PC-9 (cell line): ENCODE data around the gene KPRP. TPM values are rescaled to one million over a fixed set of nuclear protein-coding genes. Genes with fewer than 3 reads are reported as not detected.

Experiments used
- BruUV-seq: library from RNA; stranded (reverse); fragments of 400-500 nt; replicated peaks from 2 replicates; lab custom pipeline; 2021; lab: Mats Ljungman, UMichigan
- CTCF ChIA-PET: fragments of 300-600 bp; sonication (Branson Sonifier 250); formaldehyde crosslinking; loops from one replicate; lab custom pipeline; 2022; ENCODE audit warnings: antibody characterized with exemption; lab: Charles Lee
- POLR2A ChIA-PET: fragments of 300-600 bp; sonication (Branson Sonifier 250); formaldehyde crosslinking; loops from one replicate; lab custom pipeline; 2022; ENCODE audit warnings: antibody characterized with exemption; ENCODE audit not compliant: unreplicated experiment; lab: Charles Lee
- DNase-seq, 2 experiments: peaks; one replicate each; pipeline versions ENCODE4 v3.0.0 to v3.0.0-alpha.2; 2015 to 2022; ENCODE audit warnings: mixed read lengths in 1 of 2
- H2AFZ ChIP-seq: fragments of 200-600 bp; sonication (generic); 2 replicates; pipeline ENCODE4 v1.8.1; 2017; ENCODE audit warnings: antibody characterized with exemption
- H3F3A ChIP-seq: fragments of 200-600 bp; sonication (generic); 2 replicates; pipeline ENCODE4 v1.8.1; 2017; ENCODE audit warnings: antibody characterized with exemption, mild to moderate bottlenecking, low read depth; ENCODE audit not compliant: insufficient read depth
- H3K27ac ChIP-seq: fragments of 200-600 bp; sonication (generic); 2 replicates; pipeline ENCODE4 v1.6.1; 2016; ENCODE audit warnings: mixed run types
- H3K27me3 ChIP-seq: fragments of 200-600 bp; sonication (generic); 2 replicates; pipeline ENCODE4 v1.6.1; 2016; ENCODE audit warnings: low read depth, mixed run types; ENCODE audit not compliant: insufficient read depth
- H3K36me3 ChIP-seq: fragments of 200-600 bp; sonication (generic); 2 replicates; pipeline ENCODE4 v1.6.1; 2016; ENCODE audit warnings: low read depth, mixed run types
- H3K4me1 ChIP-seq: fragments of 200-600 bp; sonication (generic); replicated peaks from 2 replicates; pipeline ENCODE4 v1.6.1; 2016; ENCODE audit warnings: mixed run types; ENCODE audit not compliant: insufficient read depth
- H3K4me2 ChIP-seq: fragments of 200-600 bp; sonication (generic); 2 replicates; pipeline ENCODE4 v1.6.1; 2017; ENCODE audit warnings: mixed run types
- H3K4me3 ChIP-seq: fragments of 200-600 bp; sonication (generic); 2 replicates; pipeline ENCODE4 v1.6.1; 2016; ENCODE audit warnings: mixed run types
- H3K79me2 ChIP-seq: fragments of 200-600 bp; sonication (generic); 2 replicates; pipeline ENCODE4 v1.6.1; 2017; ENCODE audit warnings: low read depth, mixed run types
- H3K9me2 ChIP-seq: fragments of 200-600 bp; sonication (generic); 2 replicates; pipeline ENCODE4 v1.8.1; 2017; ENCODE audit warnings: mild to moderate bottlenecking; ENCODE audit not compliant: insufficient read depth
- H3K9me3 ChIP-seq: fragments of 200-600 bp; sonication (generic); 2 replicates; pipeline ENCODE4 v1.8.1; 2016; ENCODE audit warnings: low read depth; ENCODE audit not compliant: insufficient read depth
- H4K20me1 ChIP-seq: fragments of 200-600 bp; sonication (generic); 2 replicates; pipeline ENCODE4 v1.8.1; 2017; ENCODE audit not compliant: insufficient read depth
- EZH2 ChIP-seq: fragments of 200-600 bp; sonication (generic); IDR thresholded peaks from 2 replicates; pipeline ENCODE4 v1.8.0; 2017; ENCODE audit warnings: antibody characterized with exemption, low read depth
- intact Hi-C: fragments of 100-400 bp; cut with micrococcal nuclease; formaldehyde crosslinking; loops from one replicate; pipeline ENCODE4 v1.10.0; 2022; ENCODE audit not compliant: unreplicated experiment
- total RNA-seq: library from RNA; stranded (reverse); gene quantifications from 2 replicates; pipeline ENCODE4 v1.2.3, GENCODE V29; 2021
- TF ChIP-seq, protein P1 (sequence below): fragments of 200-600 bp; sonication (generic); conservative IDR thresholded peaks from 2 replicates; pipeline ENCODE4 v1.6.1; 2017; ENCODE audit warnings: mixed run types, antibody characterized with exemption, mild to moderate bottlenecking, moderate library complexity

Gene KPRP
- total RNA-seq, 1 experiment from 2014 or later: not detected

DNA sequence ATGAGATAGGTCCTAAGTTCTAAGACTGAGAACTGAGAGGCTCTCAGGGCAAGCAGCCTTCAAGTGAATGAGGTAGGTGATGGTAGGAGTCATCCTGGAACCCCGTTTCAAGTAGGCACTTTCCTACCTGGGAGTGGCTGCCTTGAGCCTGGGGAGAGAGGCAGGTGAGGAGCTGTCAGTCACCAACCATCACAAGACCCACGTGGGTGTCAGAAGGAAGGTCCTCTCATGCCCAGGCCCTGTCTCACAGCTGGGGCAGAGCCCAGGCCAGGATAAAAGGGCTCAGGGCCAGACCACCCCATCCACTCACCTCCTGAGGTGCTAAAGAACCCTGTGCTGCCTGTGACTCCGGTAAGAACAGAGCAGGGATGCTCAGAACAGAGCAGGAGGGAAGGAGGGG is 38.6 kb downstream of the KPRP start, which contains the start of gene LCE1D:
LCE1D (plus strand) TSS at position 301 of the 400 bp plus-strand sequence. CDS start 1,074 bp downstream, outside the sequence.
- TF ChIP-seq, protein P1, sequence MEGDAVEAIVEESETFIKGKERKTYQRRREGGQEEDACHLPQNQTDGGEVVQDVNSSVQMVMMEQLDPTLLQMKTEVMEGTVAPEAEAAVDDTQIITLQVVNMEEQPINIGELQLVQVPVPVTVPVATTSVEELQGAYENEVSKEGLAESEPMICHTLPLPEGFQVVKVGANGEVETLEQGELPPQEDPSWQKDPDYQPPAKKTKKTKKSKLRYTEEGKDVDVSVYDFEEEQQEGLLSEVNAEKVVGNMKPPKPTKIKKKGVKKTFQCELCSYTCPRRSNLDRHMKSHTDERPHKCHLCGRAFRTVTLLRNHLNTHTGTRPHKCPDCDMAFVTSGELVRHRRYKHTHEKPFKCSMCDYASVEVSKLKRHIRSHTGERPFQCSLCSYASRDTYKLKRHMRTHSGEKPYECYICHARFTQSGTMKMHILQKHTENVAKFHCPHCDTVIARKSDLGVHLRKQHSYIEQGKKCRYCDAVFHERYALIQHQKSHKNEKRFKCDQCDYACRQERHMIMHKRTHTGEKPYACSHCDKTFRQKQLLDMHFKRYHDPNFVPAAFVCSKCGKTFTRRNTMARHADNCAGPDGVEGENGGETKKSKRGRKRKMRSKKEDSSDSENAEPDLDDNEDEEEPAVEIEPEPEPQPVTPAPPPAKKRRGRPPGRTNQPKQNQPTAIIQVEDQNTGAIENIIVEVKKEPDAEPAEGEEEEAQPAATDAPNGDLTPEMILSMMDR: no peak
- TF ChIP-seq EZH2: no peak
- peaks cover 40% of the 10 kb centered on the region for H3K27me3 ChIP-seq
- DNase-seq: no peak
- H3K36me3 ChIP-seq: no peaks in the 10 kb centered on the region
- no peak within 1 kb of the TSS for H3K4me2 ChIP-seq
- CTCF ChIA-PET: no interaction called here
- no peaks in the 10 kb centered on the region for H3F3A ChIP-seq
- H3K4me1 ChIP-seq: no peaks in the 10 kb centered on the region
- no peak within 1 kb of the TSS for H3K4me3 ChIP-seq
- POLR2A ChIA-PET: no interaction called here
- no peaks in the 10 kb centered on the region for H3K9me3 ChIP-seq
- no peak within 1 kb of the TSS for H2AFZ ChIP-seq
- no peaks in the 10 kb centered on the region for H4K20me1 ChIP-seq
- intact Hi-C loops: no loop called here
- H3K9me2 ChIP-seq: no peaks in the 10 kb centered on the region
- H3K79me2 ChIP-seq: no peaks in the 10 kb centered on the region
- no peak within 1 kb of the TSS for H3K27ac ChIP-seq
- BruUV-seq: no TSS peak

DNA sequence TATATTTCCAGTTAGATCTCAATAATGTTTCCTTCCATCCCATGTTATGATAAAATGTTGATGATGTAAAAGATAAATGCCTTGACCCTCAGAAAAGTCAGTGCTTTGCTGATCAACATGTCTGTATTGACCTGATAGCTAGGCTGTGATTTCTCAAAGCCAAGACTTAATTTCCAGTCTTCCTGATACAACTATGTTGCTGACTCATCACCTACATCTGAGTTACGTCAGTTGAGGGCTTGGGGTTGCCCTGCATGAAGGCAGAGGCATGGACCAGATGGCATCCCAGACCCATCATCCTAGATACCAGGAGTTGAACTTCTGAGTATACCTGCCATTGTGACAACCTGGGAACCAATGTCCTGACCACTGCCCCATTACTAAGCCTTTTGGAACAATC is 43.5 kb downstream of the KPRP start:
- POLR2A ChIA-PET: no interaction called here
- H2AFZ ChIP-seq: no peak overlapping the region
- CTCF ChIA-PET: no interaction called here

DNA sequence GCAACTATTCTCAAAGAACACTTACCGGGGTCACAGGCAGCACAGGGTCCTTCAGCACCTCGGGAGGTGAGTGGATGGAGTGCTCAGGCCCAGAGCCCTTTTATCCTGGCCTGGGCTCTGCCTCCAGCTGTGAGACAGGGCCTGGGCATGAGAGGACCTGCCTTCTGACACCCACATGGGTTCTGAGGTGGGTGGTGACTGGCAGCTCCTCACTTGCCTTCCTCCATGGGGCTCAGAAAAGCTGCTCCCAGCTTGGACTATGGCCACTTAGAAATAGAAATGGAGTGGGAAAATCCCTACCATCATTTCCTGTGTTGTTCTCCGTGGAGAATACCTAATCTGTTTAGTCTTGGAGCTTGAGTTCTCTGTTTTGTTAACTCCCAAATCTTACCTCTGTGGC is 48.8 kb downstream of the KPRP start, which contains the start of gene LCE1C:
LCE1C (minus strand) TSS at position 76 of the 400 bp plus-strand sequence. CDS start 1,173 bp downstream, outside the sequence.
- Histone ChIP-seq H3K4me3 (no peak within 1 kb of the TSS), H3K4me2 (no peak within 1 kb of the TSS), H2AFZ (no peak within 1 kb of the TSS), H3K79me2 (no peaks in the 10 kb centered on the region), H3K27ac (no peak within 1 kb of the TSS), H3K27me3 (peaks cover 19% of the 10 kb centered on the region; the same call in 1 of the 2 replicates), H3K9me3 (no peaks in the 10 kb centered on the region), H3K4me1 (no peaks in the 10 kb centered on the region), H4K20me1 (no peaks in the 10 kb centered on the region), H3K9me2 (no peaks in the 10 kb centered on the region), H3K36me3 (no peaks in the 10 kb centered on the region), H3F3A (no peaks in the 10 kb centered on the region)
- no peak for DNase-seq
- no peak for TF ChIP-seq EZH2
- TF ChIP-seq, protein P1: no peak
- POLR2A ChIA-PET: no interaction called here
- BruUV-seq: no TSS peak
- intact Hi-C loops: no loop called here
- CTCF ChIA-PET: no interaction called here

More for the DNA sequence above, 43.5 kb downstream of the KPRP start:
- TF ChIP-seq, protein P1: no peak
- no peak for TF ChIP-seq EZH2
- H3K9me3 ChIP-seq: no peaks in the 10 kb centered on the region
- no peak overlapping the region for H3K27ac ChIP-seq
- no peak overlapping the region for H3K4me3 ChIP-seq
- no peaks in the 10 kb centered on the region for H3K4me1 ChIP-seq
- H3K4me2 ChIP-seq: no peak overlapping the region
- no peak for DNase-seq
- H3K27me3 ChIP-seq: peaks cover 28% of the 10 kb centered on the region
- no peaks in the 10 kb centered on the region for H3F3A ChIP-seq
- no peaks in the 10 kb centered on the region for H3K9me2 ChIP-seq
- H4K20me1 ChIP-seq: no peaks in the 10 kb centered on the region
- H3K36me3 ChIP-seq: no peaks in the 10 kb centered on the region
- intact Hi-C loops: no loop called here
- no peaks in the 10 kb centered on the region for H3K79me2 ChIP-seq
- no TSS peak for BruUV-seq
